KMS-11 (cell line): ENCODE data around the gene NLK.

Experiments used
- H2AFZ ChIP-seq: fragments of 200-600 bp; sonication (generic); 2 replicates; pipeline ENCODE4 v1.6.1; 2016; ENCODE audit warnings: antibody characterized with exemption, mixed run types, low read depth
- H3K27ac ChIP-seq: fragments of 200-600 bp; sonication (generic); 2 replicates; pipeline ENCODE4 v1.6.1; 2016; ENCODE audit warnings: mild to moderate bottlenecking, mixed run types
- H3K27me3 ChIP-seq: fragments of 200-600 bp; sonication (generic); 2 replicates; pipeline ENCODE4 v1.6.1; 2017; ENCODE audit warnings: mild to moderate bottlenecking, low read depth, mixed run types, moderate library complexity; ENCODE audit not compliant: insufficient read depth
- H3K36me3 ChIP-seq: fragments of 200-600 bp; sonication (generic); 2 replicates; pipeline ENCODE4 v1.6.1; 2017; ENCODE audit warnings: mild to moderate bottlenecking, mixed run types; ENCODE audit not compliant: insufficient read depth
- H3K4me1 ChIP-seq: fragments of 200-600 bp; sonication (generic); 2 replicates; pipeline ENCODE4 v1.6.1; 2016; ENCODE audit warnings: mild to moderate bottlenecking, low read depth, mixed run types; ENCODE audit not compliant: poor library complexity, severe bottlenecking
- H3K4me2 ChIP-seq: fragments of 200-600 bp; sonication (generic); 2 replicates; pipeline ENCODE4 v1.7.0; 2016; ENCODE audit warnings: mild to moderate bottlenecking, mixed run types
- H3K4me3 ChIP-seq: fragments of 200-600 bp; sonication (generic); IDR thresholded peaks from 2 replicates; pipeline ENCODE4 v1.6.1; 2017; ENCODE audit warnings: low read depth, low read length, mixed read lengths; ENCODE audit not compliant: insufficient read depth
- H3K79me2 ChIP-seq: fragments of 200-600 bp; sonication (generic); 2 replicates; pipeline ENCODE4 v1.6.1; 2016; ENCODE audit warnings: low read depth, mixed run types; ENCODE audit not compliant: insufficient read depth
- H3K9ac ChIP-seq: fragments of 200-600 bp; sonication (generic); 2 replicates; pipeline ENCODE4 v1.6.1; 2016; ENCODE audit warnings: mild to moderate bottlenecking, mixed run types
- H4K20me1 ChIP-seq: fragments of 200-600 bp; sonication (generic); 2 replicates; pipeline ENCODE4 v1.6.1; 2016; ENCODE audit warnings: mild to moderate bottlenecking, mixed run types; ENCODE audit not compliant: insufficient read depth
- CTCF ChIP-seq: fragments of 200-600 bp; sonication (generic); conservative IDR thresholded peaks from 2 replicates; pipeline ENCODE4 v1.6.1; 2017; ENCODE audit warnings: low read depth, mild to moderate bottlenecking, antibody characterized with exemption, low read length, moderate library complexity, mixed read lengths

NLK gene

DNA sequence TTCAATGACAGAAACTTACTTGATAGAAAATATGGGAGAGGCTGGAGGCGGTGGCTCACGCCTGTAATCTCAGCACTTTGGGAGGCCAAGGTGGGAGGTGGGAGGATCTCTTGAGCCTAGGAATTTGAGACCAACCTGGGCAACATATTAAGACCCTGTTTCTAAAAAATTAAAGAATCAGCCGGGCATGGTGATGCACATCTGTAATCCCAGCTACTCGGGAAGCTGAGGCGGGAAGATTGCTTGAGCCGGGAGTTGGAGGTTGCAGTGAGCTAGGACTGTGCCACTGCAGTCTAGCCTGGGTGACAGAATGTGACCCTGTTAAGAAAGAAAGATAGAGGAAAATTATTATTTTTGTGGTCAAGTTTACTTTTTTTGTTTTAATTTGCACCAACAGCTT, 2.1 kb upstream of the NLK start:
- H3K4me1 ChIP-seq: peaks cover 32% of the 10 kb centered on the region
- no peak overlapping the region for H3K9ac ChIP-seq
- peak overlapping the region; percentile 64 for H3K4me2 ChIP-seq
- H3K4me3 ChIP-seq: no peak overlapping the region
- peaks cover 12% of the 10 kb centered on the region; the same call in 1 of the 2 replicates for H3K79me2 ChIP-seq
- no peak overlapping the region for H3K27ac ChIP-seq
- H3K36me3 ChIP-seq: no peaks in the 10 kb centered on the region
- no peaks in the 10 kb centered on the region for H3K27me3 ChIP-seq
- H4K20me1 ChIP-seq: no peaks in the 10 kb centered on the region
- peak overlapping the region; percentile 90 for H2AFZ ChIP-seq
- no peak for TF ChIP-seq CTCF

DNA sequence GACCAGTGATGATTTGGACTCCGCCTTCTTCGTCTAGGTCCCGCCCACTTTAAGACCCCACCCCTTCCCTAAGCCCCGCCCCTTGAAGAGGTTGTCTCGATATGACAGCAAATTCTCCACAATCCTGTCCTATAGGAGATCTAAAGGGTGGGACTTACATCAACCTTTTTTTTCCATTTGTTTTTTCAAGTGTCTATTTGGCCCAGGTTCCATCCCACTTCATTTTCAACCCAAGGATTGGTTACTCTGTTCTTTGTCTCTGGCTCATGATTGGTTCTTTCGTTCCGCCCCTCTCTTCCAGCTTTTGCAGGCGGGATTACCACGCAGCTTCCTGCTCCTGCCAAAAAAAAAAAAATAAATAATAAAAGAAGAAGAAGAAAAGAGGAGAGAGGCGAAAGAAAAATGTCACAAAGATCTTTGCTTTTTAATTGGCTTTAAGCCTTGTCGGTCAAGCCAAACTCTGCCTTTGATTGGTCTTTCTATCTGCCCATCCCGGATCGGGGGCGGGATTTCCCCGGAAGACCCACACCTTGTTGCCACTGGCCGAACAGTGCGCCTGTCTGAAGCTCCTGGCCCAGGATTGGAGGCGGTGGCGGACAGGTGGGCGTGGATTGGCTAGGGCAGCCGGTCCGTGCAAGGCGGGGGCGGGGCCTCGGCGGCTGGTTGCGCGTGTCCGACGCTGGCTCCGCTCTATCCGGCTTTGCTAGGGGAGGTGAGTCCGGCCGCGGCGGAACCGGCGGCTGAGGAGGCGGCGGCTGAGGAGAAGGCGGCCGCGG, 1.2 kb upstream of the NLK start:
- peak overlapping the region; percentile 90 for H2AFZ ChIP-seq
- H3K4me3 ChIP-seq: no peak overlapping the region
- no peaks in the 10 kb centered on the region for H4K20me1 ChIP-seq
- H3K4me1 ChIP-seq: peaks cover 38% of the 10 kb centered on the region
- TF ChIP-seq CTCF: no peak
- H3K9ac ChIP-seq: peak overlapping the region; percentile 21; the same call in 1 of the 2 replicates
- peak overlapping the region; percentile 64; the same call in 1 of the 2 replicates for H3K4me2 ChIP-seq
- no peaks in the 10 kb centered on the region for H3K36me3 ChIP-seq
- H3K27me3 ChIP-seq: no peaks in the 10 kb centered on the region
- H3K79me2 ChIP-seq: peaks cover 21% of the 10 kb centered on the region; the same call in 1 of the 2 replicates
- peak overlapping the region; percentile 62 for H3K27ac ChIP-seq

DNA sequence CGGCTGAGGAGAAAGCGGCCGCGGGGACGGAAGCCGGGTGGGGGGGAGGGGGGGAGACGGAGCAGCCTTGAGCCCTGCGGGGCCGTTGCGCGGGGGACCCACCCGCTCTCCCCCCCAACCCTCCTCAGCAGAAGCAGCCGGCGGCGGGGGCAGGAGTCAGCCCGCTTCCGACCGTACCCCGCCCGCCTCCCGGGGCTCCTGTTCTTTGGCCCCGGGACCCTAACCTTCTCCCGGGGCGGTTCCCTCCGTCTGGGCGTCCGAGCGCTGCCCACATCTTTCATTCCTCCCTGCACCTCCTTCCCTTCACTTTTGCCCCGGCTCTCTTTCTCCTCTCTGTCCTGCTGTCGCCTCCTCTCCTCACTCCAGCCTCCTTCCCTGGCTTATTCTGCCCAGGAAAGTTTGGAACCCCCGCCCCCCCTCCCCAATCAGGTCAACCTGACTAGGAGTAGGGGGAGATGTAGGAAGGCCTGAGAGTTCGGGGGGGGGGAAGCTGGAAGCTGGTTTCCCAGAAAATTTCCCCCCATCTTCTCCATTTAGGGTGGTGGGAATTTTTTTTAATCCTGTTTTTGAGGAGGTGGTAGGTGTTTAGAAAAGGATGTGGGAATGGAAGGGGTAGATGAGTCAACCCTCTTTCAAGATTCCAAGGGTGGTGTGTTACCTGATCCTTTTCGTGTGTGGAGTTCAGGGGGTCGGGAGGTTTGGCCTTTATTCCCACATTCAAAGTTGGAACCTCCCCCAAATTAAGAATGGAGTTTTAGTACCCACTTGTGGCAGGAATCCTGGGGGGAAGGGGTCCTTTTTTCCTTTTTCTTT, 427 bp upstream of the NLK start:
- no peak overlapping the region for H3K4me3 ChIP-seq
- peak overlapping the region; percentile 38 for H3K4me2 ChIP-seq
- H3K36me3 ChIP-seq: no peaks in the 10 kb centered on the region
- no peak for TF ChIP-seq CTCF
- H4K20me1 ChIP-seq: no peaks in the 10 kb centered on the region
- peak overlapping the region; percentile 45; the same call in 1 of the 2 replicates for H3K9ac ChIP-seq
- no peaks in the 10 kb centered on the region for H3K27me3 ChIP-seq
- peak overlapping the region; percentile 54; the same call in 1 of the 2 replicates for H2AFZ ChIP-seq
- no peak overlapping the region for H3K27ac ChIP-seq
- H3K4me1 ChIP-seq: peaks cover 38% of the 10 kb centered on the region
- peaks cover 24% of the 10 kb centered on the region; the same call in 1 of the 2 replicates for H3K79me2 ChIP-seq

GRCh38 chr17:28042721-28043291, 329 bp downstream of the NLK start:
- Histone ChIP-seq H3K79me2 (peaks cover 24% of the 10 kb centered on the region; the same call in 1 of the 2 replicates), H3K9ac (no peak overlapping the region)

More at GRCh38 chr17:28042721-28043291, 329 bp downstream of the NLK start:
- no peaks in the 10 kb centered on the region for H3K36me3 ChIP-seq
- no peaks in the 10 kb centered on the region for H4K20me1 ChIP-seq
- peaks cover 38% of the 10 kb centered on the region for H3K4me1 ChIP-seq
- peak overlapping the region; percentile 38 for H3K4me2 ChIP-seq
- H3K4me3 ChIP-seq: no peak overlapping the region
- no peaks in the 10 kb centered on the region for H3K27me3 ChIP-seq
- TF ChIP-seq CTCF: no peak
- H3K27ac ChIP-seq: no peak overlapping the region
- no peak overlapping the region for H2AFZ ChIP-seq
